Measurements from ENCODE around the gene CYGB. TPM values are rescaled to one million over a fixed set of nuclear protein-coding genes. Genes with fewer than 3 reads are reported as not detected.

The CYGB gene
- polyA plus RNA-seq, 1 donor: 14.1 TPM

Other genes starting within 250 kb of the CYGB start
- gene QRICH2, start 229.4 kb downstream of the CYGB start, polyA plus RNA-seq: 3.1 TPM
- gene PRPSAP1, start 183.8 kb downstream of the CYGB start, polyA plus RNA-seq: 54.8 TPM
- 3.1 TPM for gene SPHK1, start 153.1 kb downstream of the CYGB start, polyA plus RNA-seq
- gene UBE2O, start 84.6 kb downstream of the CYGB start, polyA plus RNA-seq: 21.0 TPM
- 0.13 TPM for gene AANAT, start 70.1 kb downstream of the CYGB start, polyA plus RNA-seq
- gene RHBDF2, start 36.3 kb downstream of the CYGB start, polyA plus RNA-seq: 35.2 TPM
- 4.7 TPM for gene PRCD, start 2.3 kb upstream of the CYGB start, polyA plus RNA-seq
- gene ST6GALNAC2, start 48.2 kb upstream of the CYGB start, polyA plus RNA-seq: 3.9 TPM
- gene ST6GALNAC1, start 106.0 kb upstream of the CYGB start, polyA plus RNA-seq: 141 TPM
- 55.5 TPM for gene MXRA7, start 173.3 kb upstream of the CYGB start, polyA plus RNA-seq
- 32.7 TPM for gene JMJD6, start 188.9 kb upstream of the CYGB start, polyA plus RNA-seq
- gene METTL23, start 189.1 kb upstream of the CYGB start, polyA plus RNA-seq: 38.8 TPM
- gene SRSF2, start 199.6 kb upstream of the CYGB start, polyA plus RNA-seq: 258 TPM
- 28.8 TPM for gene MFSD11, start 200.4 kb upstream of the CYGB start, polyA plus RNA-seq

Measured in large intestine (tissue), 1 donor.